ENCODE measurements around the gene NAT16. TPM values are rescaled to one million over a fixed set of nuclear protein-coding genes. Genes with fewer than 3 reads are reported as not detected.
"Not testable (repeated sequence)": the region's sequence is repeated elsewhere in the genome, so short reads cannot be mapped to it uniquely, and the experiment has no call there.

The NAT16 gene
- total RNA-seq, 1 experiment from 2014 or later = not detected

GRCh38 chr7:101140339-101140699, 39.8 kb downstream of the NAT16 start:
- DNase-seq (ENCODE audit: low read depth) = no peak
- in situ Hi-C loops (cut with HindIII; ENCODE audit: low pct_unique_long_range_greater_than_20kb, low sequenced_read_pairs) = no loop called here

DNA sequence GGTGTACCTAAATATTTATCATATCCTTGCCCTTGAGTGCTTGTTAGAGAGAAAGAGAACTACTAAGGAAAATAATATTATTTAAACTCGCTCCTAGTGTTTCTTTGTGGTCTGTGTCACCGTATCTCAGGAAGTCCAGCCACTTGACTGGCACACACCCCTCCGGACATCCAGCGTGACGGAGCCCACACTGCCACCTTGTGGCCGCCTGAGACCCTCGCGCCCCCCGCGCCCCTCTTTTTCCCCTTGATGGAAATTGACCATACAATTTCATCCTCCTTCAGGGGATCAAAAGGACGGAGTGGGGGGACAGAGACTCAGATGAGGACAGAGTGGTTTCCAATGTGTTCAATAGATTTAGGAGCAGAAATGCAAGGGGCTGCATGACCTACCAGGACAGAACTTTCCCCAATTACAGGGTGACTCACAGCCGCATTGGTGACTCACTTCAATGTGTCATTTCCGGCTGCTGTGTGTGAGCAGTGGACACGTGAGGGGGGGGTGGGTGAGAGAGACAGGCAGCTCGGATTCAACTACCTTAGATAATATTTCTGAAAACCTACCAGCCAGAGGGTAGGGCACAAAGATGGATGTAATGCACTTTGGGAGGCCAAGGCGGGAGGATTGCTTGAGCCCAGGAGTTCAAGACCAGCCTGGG, 41.8 kb downstream of the NAT16 start:
- peak; percentile 95 for DNase-seq (ENCODE audit: low read depth)
- in situ Hi-C loops (cut with HindIII; ENCODE audit: low pct_unique_long_range_greater_than_20kb, low sequenced_read_pairs) = no loop called here

DNA sequence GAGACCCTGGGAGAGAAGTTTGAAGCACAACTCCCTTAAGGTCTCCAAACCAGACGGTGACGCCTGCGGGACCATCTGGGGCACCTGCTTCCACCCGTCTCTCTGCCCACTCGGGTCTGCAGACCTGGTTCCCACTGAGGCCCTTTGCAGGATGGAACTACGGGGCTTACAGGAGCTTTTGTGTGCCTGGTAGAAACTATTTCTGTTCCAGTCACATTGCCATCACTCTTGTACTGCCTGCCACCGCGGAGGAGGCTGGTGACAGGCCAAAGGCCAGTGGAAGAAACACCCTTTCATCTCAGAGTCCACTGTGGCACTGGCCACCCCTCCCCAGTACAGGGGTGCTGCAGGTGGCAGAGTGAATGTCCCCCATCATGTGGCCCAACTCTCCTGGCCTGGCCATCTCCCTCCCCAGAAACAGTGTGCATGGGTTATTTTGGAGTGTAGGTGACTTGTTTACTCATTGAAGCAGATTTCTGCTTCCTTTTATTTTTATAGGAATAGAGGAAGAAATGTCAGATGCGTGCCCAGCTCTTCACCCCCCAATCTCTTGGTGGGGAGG, 42.4 kb downstream of the NAT16 start:
- in situ Hi-C loops (cut with HindIII; ENCODE audit: low pct_unique_long_range_greater_than_20kb, low sequenced_read_pairs) = no loop called here
- DNase-seq (ENCODE audit: low read depth) = no peak

DNA sequence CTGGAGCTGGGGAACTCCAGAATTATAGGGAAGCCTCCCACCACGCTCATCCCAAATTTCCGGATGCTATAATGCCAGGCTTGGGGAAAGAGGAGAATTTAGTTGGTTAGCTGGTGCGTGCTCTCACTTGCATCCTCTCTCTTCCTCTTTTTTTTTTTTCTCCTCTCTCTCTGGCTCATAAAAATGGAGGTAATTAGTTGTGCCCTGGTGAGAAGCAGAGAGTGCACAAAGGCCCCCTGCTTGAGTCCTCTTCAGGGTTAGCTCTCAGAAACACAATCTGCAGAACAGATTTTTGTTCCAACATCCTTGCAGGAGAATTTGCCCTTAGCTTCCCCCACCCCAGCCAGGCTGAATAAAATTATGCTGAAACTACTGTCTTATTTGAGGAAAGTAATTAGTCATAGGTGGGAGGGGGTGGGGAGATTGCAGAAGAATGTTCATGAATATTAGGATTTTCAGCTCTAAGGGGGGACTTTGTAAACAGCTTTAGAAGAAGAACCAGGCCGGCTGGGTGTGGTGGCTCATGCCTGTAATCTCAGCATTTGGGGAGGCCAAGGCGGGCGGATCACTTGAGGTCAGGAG, 45.6 kb downstream of the NAT16 start:
- in situ Hi-C loops (cut with HindIII; ENCODE audit: low pct_unique_long_range_greater_than_20kb, low sequenced_read_pairs) = no loop called here
- DNase-seq (ENCODE audit: low read depth) = no peak

DNA sequence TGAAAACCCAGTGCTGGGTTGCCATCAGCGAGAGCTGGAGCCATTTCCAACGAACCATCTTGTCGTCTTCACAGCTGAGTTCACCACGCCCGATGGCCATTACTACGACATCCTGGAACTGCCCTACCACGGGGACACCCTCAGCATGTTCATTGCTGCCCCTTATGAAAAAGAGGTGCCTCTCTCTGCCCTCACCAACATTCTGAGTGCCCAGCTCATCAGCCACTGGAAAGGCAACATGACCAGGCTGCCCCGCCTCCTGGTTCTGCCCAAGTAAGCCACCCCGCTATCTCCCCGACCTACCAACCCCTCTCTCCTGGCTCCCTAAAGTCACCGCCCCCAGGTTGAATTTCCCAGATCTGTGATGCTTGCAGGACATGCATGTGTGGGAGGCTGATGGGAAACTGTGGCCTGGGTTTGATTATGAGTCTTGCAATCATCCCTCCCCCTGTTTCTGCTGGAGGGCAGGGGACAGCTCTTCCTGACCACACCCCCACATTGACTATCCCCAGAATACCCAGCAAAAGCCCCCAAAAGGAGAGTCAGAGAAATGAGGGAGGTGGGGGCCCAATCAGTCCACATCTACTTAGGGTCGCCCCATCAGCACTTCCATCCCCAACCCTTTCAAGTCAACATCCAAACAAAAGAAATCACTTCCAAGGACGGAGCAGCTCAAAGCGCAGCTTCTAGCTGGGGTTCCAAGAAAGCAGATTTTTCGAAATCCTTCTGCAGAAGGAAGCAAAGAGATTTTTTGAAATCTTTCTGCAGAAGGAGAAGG, 46.3 kb downstream of the NAT16 start:
- no peak for DNase-seq (ENCODE audit: low read depth)
- in situ Hi-C loops (cut with HindIII; ENCODE audit: low pct_unique_long_range_greater_than_20kb, low sequenced_read_pairs) = no loop called here

DNA sequence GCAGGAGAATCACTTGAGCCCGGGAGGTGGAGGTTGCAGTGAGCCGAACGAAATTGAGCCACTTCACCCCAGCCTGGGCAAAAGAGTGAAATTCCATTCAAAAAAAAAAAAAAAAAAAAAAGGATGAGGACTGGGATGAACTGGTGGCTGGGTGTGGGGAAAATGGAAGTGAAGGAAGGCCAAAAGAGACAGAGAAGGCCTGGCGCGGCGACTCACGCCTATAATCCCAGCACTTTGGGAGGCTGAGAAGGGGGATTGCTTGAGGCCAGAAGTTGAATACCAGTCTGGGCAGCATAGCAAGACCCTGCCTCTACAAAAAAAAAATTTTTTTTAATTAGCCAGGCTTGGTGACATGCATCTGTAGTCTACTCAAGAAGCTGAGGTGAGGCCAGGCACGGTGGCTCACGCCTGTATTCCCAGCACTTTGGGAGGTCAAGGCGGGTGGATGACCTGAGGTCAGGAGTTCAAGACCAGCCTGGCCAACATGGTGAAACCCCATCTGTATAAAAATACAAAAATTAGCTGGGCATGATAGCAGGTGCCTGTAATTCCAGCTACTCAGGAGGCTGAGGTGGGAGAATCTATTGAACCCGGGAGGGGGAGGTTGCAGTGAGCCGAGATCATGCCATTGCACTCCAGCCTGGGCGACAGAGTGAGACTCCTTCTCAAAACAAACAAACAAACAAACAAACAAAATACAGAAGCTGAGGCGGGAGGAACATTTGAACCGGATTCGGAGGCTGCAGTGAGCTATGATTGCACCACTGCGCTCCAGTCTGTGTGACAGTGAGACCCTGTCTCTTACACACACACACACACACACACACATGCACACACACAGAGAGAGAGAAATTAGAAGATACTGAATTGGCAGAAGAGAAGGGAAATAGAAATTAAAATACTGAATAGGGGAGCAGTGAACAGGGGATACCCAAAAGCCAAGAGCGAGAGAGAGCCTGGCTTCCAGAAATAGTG, 47.2 kb downstream of the NAT16 start:
- in situ Hi-C loops (cut with HindIII; ENCODE audit: low pct_unique_long_range_greater_than_20kb, low sequenced_read_pairs); DNase-seq (ENCODE audit: low read depth): not testable (repeated sequence)

DNA sequence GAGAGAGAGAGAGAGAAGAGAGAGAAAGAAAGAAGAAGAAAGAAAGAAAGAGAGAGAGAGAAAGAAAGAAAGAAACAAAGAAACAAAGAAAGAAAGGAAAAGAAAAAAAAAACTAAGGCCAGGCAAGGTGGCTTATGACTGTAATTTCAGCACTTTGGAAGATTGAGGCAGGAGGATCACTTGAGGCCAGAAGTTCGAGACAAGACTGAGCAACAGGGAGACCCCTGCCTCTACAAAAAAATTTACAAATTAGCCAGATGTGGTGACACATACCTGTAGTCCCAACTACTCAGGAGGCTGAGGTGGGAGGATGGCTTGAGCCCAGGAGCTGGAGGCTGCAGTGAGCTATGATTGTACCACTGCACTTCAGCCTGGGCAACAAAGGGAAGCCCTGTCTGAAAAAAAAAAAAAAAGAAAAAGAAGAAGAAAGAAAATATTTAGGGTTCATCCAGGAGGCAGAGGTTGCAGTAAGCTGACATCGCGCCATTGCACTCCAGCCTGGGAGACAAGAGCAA, 50.4 kb downstream of the NAT16 start:
- DNase-seq (ENCODE audit: low read depth) = no peak
- in situ Hi-C loops (cut with HindIII; ENCODE audit: low pct_unique_long_range_greater_than_20kb, low sequenced_read_pairs) = no loop called here

DNA sequence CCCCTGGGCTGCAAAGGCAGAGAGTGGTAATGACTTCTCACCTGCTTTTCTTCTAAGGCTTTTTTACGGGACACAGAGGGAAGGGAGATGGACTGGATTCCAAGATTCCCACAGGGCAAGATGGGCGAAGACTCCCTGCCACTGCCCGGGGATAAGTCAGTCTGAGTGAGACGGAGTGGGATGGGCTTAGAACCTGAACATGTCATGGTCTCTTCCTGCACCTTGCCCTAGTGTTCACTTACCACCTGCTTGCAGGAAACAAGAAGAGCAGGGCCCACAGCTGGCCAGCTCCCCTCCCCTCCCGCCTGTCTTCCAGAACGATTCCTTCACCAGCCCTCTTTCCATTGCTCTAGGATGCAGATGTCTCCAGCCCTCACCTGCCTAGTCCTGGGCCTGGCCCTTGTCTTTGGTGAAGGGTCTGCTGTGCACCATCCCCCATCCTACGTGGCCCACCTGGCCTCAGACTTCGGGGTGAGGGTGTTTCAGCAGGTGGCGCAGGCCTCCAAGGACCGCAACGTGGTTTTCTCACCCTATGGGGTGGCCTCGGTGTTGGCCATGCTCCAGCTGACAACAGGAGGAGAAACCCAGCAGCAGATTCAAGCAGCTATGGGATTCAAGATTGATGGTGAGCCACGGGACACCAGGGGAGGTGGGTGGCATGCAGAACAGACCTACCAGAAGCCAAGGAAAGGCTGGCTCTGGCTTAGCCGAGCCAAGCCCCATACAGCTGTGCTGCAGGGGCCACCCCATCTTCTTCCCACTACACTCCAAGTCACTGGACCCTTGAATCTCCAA, 51.9 kb downstream of the NAT16 start:
- in situ Hi-C loops (cut with HindIII; ENCODE audit: low pct_unique_long_range_greater_than_20kb, low sequenced_read_pairs) = no loop called here

DNA sequence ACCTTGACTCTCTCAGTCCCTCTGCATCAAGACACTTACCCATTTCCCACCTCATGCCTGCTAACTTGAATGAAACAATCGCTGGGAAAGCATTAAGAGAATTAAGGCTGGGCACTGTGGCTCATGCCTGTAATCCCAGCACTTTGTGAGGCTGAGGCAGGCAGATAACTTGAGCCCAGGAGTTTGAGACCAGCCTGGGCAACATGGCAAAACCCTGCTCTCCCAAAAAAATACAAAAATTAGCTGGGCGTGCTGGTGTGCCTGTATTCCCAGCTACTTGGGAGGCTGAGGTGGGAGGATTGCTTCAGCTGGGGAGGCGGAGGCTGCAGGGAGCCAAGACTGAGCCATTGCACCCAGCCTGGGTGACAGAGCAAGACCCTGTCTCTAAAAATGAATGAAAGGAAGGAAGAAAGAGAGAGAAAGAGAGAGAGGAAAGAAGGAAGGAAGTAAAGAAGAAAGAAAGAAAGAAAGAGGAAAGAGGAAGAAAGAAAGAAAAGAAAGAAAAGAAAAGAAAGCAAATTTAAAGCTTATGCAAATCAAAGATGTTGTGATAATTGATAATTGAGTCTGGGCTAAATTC, 52.5 kb downstream of the NAT16 start:
- no peak for DNase-seq (ENCODE audit: low read depth)
- in situ Hi-C loops (cut with HindIII; ENCODE audit: low pct_unique_long_range_greater_than_20kb, low sequenced_read_pairs) = no loop called here

More for the DNA sequence above, 51.9 kb downstream of the NAT16 start:
- no peak for DNase-seq (ENCODE audit: low read depth)

GRCh38 chr7:101126651-101127459, 53.2 kb downstream of the NAT16 start, which contains the start of gene SERPINE1:
Gene SERPINE1, plus strand, starts transcription at chr7:101127104. Its CDS starts 1,290 bp downstream, at chr7:101128394.
- in situ Hi-C loops (cut with HindIII; ENCODE audit: low pct_unique_long_range_greater_than_20kb, low sequenced_read_pairs) = no loop called here
- DNase-seq (ENCODE audit: low read depth) = peak; percentile 95

DNA sequence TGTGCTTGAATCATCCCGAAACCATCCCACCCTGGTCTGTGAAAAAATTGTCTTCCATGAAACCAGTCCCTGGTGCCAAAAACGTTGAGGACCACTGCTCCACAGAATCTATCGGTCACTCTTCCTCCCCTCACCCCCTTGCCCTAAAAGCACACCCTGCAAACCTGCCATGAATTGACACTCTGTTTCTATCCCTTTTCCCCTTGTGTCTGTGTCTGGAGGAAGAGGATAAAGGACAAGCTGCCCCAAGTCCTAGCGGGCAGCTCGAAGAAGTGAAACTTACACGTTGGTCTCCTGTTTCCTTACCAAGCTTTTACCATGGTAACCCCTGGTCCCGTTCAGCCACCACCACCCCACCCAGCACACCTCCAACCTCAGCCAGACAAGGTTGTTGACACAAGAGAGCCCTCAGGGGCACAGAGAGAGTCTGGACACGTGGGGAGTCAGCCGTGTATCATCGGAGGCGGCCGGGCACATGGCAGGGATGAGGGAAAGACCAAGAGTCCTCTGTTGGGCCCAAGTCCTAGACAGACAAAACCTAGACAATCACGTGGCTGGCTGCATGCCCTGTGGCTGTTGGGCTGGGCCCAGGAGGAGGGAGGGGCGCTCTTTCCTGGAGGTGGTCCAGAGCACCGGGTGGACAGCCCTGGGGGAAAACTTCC, 54.0 kb downstream of the NAT16 start:
- in situ Hi-C loops (cut with HindIII; ENCODE audit: low pct_unique_long_range_greater_than_20kb, low sequenced_read_pairs) = no loop called here
- DNase-seq (ENCODE audit: low read depth) = peak; percentile 96

DNA sequence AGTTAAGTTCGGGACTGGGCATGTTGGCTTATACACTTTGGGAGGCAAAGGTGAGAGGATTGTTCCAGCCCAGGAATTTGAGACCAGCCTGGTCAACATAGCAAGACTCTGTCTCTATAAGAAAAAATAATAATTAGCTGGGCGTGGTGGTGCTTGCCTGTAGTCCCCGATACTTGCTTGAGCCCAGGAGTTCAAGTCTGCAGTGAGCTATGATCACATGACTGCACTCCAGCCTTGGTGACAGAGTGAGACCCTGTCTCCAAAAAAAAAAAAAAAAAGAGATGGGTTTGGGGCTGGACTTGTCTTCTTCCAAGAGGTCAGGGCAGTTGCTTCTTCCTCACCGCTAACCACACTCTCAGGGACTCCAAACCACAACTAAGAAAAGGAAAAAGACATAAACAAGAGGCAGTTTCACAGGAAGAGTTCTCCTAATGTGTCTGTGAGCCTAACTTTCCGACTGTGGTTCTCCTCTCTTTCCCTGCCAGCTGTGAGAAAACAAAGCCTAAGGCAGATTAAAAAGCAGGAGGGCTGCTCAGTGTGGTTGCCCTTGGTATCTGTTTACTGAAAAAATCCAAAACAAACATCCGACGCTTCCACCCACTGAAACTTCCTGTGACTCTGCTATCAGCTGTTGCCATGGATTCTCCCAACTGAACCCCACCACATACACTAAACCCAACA, 55.6 kb downstream of the NAT16 start:
- in situ Hi-C loops (cut with HindIII; ENCODE audit: low pct_unique_long_range_greater_than_20kb, low sequenced_read_pairs) = no loop called here
- peak; percentile 75 for DNase-seq (ENCODE audit: low read depth)

DNA sequence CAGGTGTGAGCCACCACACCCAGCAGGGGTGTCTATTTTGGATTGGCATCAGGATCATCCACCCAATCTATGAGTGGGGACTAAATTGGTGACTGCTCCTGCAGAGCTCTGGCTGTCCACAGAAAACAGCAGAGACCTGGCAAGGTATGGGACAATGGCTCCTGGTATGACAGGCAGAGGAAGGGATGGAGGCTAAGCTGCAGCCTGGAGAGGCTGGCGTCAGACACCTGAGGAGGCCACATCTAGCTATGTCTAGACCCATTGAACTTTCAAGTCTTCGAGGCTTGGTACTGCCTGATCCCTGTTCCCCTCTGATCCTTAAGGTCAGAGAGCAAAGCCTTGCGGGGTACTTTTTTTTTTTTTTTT, 56.4 kb downstream of the NAT16 start:
- in situ Hi-C loops (cut with HindIII; ENCODE audit: low pct_unique_long_range_greater_than_20kb, low sequenced_read_pairs) = no loop called here
- no peak for DNase-seq (ENCODE audit: low read depth)

DNA sequence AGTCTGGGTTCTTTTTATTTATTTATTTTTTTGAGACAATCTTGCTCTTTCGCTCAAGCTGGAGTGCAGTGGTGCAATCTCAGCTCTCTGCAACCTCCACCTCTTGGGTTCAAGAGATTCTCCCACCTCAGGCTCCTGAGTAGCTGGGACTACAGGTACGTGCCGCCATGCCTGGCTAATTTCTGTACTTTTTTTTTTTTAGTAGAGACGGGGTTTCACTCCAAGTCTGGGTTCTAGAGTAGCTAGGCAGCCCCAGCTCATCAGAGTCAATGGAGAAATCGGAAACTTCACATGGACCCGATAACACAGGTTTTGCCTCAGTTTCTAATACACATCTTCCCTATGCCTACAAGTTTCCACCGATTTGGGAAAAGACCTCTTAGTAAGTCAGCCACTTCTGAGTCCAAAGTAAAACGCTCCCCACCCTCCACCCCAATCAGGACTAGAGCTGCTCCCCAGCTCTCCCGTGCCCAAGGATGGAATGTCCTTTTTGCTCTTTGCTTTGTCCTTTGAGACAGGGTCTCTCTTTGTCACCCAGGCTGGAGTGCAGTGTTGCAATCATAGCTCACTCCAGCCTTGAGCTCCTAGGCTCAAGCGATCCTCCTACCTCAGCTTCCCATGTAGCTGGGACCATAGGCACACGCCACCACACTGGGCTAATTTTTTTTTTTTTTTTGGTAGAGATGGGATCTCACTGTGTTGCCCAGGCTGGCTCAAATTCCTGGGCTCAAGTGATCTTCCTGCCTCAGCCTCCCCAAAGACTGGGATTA, 57.0 kb downstream of the NAT16 start:
- in situ Hi-C loops (cut with HindIII; ENCODE audit: low pct_unique_long_range_greater_than_20kb, low sequenced_read_pairs) = no loop called here
- no peak for DNase-seq (ENCODE audit: low read depth)

Measured in Caki2 (cell line).